Activated naive CD8-positive, alpha-beta T cell treated with anti-CD3 and anti-CD28 coated beads, Interleukin-2, amount 50 U/mL, for 24 hours (primary cell): Measurements from ENCODE around the gene DUOXA1.

Experiments
- ATAC-seq: fragments of 150-1000 bp; cut with Tn5 transposase; one replicate; pipeline ENCODE4 v1.10.0; 2021
- DNase-seq: peaks from one replicate; pipeline ENCODE4 v3.0.0; 2021
- H3K27ac Mint-ChIP-seq: one replicate; pipeline ENCODE4 v1.8.0; 2021; ENCODE audit warnings: mild to moderate bottlenecking, mixed read lengths
- H3K27me3 Mint-ChIP-seq: one replicate; pipeline ENCODE4 v1.8.0; 2021; ENCODE audit warnings: mixed read lengths
- H3K36me3 Mint-ChIP-seq: one replicate; pipeline ENCODE4 v1.8.0; 2021; ENCODE audit warnings: low read depth, mixed read lengths
- H3K4me1 Mint-ChIP-seq: one replicate; pipeline ENCODE4 v1.8.0; 2021; ENCODE audit warnings: mixed read lengths
- H3K4me3 Mint-ChIP-seq: one replicate; pipeline ENCODE4 v1.8.0; 2021; ENCODE audit warnings: mild to moderate bottlenecking, moderate library complexity, mixed read lengths
- H3K9me3 Mint-ChIP-seq: one replicate; pipeline ENCODE4 v1.8.0; 2021; ENCODE audit warnings: mixed read lengths

Gene DUOXA1, protein sequence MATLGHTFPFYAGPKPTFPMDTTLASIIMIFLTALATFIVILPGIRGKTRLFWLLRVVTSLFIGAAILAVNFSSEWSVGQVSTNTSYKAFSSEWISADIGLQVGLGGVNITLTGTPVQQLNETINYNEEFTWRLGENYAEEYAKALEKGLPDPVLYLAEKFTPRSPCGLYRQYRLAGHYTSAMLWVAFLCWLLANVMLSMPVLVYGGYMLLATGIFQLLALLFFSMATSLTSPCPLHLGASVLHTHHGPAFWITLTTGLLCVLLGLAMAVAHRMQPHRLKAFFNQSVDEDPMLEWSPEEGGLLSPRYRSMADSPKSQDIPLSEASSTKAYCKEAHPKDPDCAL

DNA sequence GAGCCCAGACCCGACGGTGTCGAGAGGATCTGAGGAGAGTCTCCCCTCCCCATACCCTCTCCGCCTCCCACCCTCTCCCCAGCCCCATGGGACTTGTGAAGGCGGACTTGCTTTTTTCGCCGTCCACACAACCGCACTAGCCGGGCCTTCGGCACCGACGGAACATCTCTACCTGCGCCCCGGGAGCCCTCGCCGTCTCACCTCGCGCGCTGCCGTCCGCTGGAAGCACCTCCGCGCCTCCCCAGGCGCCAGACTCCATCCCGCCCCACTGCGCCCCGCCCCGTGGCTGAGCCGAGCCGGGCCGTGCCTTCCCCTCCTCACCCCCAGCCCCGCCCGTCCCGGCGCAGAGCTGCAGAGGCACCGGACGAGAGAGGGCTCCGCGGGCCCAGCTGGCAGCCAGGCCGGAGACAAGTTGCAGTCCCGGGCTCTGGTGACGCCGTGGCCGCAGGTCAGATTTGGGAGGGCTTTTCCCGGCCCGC, at the start of gene DUOXA1, which contains the start of gene DUOX1:
TSS of gene DUOXA1 (minus strand) at position 229 of the 479 bp plus-strand sequence. CDS start 6,865 bp downstream, outside the sequence.
TSS of gene DUOX1 (plus strand) at position 344 of the 479 bp plus-strand sequence. CDS start 1,973 bp downstream, outside the sequence.
- no peak within 1 kb of the TSS for H3K27ac Mint-ChIP-seq
- DNase-seq = peak; percentile 32

DNA sequence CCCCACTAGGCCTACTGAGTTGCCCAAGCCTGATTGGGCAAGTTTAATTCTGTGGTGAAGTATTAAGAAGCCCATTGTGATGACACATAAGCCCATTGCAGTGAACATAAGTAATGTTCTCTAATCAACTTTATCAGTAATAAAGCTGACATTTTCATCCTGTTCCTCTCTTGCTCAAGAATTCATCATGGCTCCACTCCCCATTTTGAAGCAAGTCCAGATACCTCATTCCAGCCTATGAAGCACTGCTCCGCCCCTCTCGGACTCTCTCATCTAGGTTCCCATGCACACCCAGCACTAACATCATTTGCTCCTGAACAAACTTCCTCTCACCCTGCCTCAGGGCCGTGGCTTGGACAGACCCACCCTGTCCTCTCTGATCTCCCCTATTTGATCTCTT, 47.6 kb upstream of the DUOXA1 start:
- Mint-ChIP-seq H3K9me3 (no peaks in the 10 kb centered on the region), H3K4me3 (no peak overlapping the region), H3K36me3 (peaks cover 6% of the 10 kb centered on the region), H3K4me1 (peaks cover 13% of the 10 kb centered on the region), H3K27ac (no peak overlapping the region), H3K27me3 (no peaks in the 10 kb centered on the region)
- DNase-seq = no peak
- no peak for ATAC-seq

More for the DNA sequence above, at the start of gene DUOXA1, which contains the start of gene DUOX1:
- peaks cover 66% of the 10 kb centered on the region for H3K27me3 Mint-ChIP-seq
- H3K4me1 Mint-ChIP-seq = no peaks in the 10 kb centered on the region
- H3K4me3 Mint-ChIP-seq = no peak within 1 kb of the TSS
- no peaks in the 10 kb centered on the region for H3K9me3 Mint-ChIP-seq
- peak; percentile 35 for ATAC-seq
- H3K36me3 Mint-ChIP-seq = no peaks in the 10 kb centered on the region

DNA sequence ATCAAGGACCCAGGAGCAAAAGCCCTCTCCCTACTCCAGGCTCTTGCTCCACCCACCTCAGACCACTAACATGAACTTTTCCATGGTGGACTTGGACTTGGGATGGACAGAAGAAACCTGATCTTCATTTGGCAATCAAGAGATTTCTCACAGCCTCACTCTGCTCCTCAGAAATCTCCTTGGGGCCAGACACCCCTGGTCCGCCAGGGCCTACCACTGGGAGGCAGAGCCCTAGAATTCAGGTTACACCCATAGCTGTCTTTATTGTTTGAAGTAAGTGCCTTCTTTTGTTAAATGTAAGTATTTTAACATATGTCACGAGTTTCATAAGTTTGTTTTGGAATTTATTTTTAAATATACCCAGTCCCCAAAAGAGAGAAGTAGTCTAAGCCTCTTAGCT, 44.9 kb upstream of the DUOXA1 start:
- no peaks in the 10 kb centered on the region for H3K4me1 Mint-ChIP-seq
- H3K27me3 Mint-ChIP-seq = no peaks in the 10 kb centered on the region
- peaks cover 6% of the 10 kb centered on the region for H3K36me3 Mint-ChIP-seq
- ATAC-seq = no peak
- H3K9me3 Mint-ChIP-seq = no peaks in the 10 kb centered on the region
- no peak overlapping the region for H3K27ac Mint-ChIP-seq
- DNase-seq = no peak
- no peak overlapping the region for H3K4me3 Mint-ChIP-seq

DNA sequence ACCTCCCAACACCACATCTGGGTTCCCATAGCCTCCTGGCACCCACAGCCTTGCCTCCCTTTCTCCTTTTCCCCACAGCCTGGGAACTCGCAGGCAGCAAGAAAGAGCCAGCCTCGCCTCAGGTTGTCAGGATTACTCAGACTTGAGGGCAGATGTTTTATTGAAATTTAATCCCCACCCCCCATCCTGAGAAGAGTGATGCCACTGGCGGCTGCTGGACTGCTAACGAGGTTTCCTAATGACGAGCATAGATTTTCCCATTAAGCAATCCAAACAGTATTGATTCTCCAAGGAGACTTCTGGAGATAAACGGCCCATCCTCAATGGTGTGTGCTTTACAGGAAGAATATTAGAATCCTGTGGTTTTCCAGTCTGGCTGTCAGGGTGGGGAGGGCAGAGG, 44.4 kb upstream of the DUOXA1 start:
- Mint-ChIP-seq H3K27me3 (no peaks in the 10 kb centered on the region), H3K27ac (no peak overlapping the region), H3K4me1 (no peaks in the 10 kb centered on the region), H3K9me3 (no peaks in the 10 kb centered on the region), H3K36me3 (peaks cover 6% of the 10 kb centered on the region), H3K4me3 (no peak overlapping the region)
- ATAC-seq (no peak), DNase-seq (no peak)

DNA sequence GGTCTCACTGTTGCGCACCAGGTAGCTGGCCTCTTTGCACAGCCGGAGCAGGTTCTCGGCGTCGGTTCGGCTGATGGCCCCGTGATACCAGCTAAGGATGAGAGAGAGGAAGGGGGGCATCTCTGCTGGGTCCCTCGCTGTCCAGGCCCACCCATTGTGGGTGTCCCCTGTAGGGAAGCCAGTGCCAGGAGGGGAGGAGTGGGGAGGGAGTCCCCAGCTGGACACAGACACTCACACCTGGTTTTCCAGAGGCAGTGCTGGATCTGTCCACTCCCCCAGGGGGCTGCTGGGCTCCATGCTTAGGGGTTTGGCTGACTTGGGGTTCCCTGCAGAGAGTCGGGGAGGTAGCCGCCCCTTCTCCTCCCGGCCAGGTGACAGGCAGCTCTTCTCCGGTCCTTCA, 42.2 kb upstream of the DUOXA1 start:
- Mint-ChIP-seq H3K4me1 (no peaks in the 10 kb centered on the region), H3K36me3 (peaks cover 3% of the 10 kb centered on the region), H3K9me3 (no peaks in the 10 kb centered on the region), H3K27me3 (no peaks in the 10 kb centered on the region), H3K4me3 (no peak overlapping the region), H3K27ac (no peak overlapping the region)
- ATAC-seq (no peak), DNase-seq (no peak)

DNA sequence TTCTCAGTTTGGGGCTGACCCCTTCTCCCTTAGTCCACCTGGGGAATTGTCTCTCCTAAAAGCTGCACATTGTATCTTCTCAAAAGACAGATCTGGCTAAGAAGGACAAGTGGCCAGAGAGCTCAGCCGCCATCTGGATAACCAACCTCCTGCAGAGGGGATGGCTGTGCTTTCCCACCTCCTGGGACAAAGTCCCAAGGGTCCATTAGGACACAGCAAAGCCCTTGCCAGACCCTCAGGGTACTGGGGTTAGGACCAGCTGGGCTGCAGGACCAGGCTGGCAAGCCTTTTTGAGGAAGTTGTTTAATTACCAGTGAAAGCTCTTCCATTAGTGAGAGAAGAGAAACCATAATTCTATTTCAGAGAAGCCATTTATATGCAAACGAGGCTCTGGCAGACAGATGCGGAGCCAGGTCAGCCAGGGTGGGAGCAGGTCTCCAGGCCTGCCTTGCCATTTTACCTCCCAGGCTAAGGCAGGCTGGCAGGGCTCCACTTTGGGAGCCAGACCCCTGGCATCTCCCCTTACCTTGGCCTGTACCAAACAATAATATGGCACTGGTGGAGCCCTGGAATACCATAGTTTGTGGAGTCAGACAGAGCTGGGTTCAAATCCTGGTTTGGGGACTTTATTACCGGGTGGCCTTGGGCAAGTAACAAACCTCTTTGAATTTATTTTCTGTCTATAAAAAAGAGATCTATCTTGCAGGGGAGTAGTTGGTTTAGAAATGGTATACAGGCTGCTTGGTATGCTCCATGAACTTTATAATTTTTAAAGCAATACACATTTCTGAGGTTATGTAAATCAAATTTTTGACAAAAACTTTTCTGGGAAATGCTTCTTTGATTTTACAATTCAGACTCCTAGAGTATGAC, 40.2 kb upstream of the DUOXA1 start:
- Mint-ChIP-seq H3K4me3 (no peak overlapping the region), H3K9me3 (no peaks in the 10 kb centered on the region), H3K27ac (no peak overlapping the region), H3K36me3 (no peaks in the 10 kb centered on the region), H3K27me3 (no peaks in the 10 kb centered on the region), H3K4me1 (peaks cover 12% of the 10 kb centered on the region)
- DNase-seq = no peak
- ATAC-seq = no peak

DNA sequence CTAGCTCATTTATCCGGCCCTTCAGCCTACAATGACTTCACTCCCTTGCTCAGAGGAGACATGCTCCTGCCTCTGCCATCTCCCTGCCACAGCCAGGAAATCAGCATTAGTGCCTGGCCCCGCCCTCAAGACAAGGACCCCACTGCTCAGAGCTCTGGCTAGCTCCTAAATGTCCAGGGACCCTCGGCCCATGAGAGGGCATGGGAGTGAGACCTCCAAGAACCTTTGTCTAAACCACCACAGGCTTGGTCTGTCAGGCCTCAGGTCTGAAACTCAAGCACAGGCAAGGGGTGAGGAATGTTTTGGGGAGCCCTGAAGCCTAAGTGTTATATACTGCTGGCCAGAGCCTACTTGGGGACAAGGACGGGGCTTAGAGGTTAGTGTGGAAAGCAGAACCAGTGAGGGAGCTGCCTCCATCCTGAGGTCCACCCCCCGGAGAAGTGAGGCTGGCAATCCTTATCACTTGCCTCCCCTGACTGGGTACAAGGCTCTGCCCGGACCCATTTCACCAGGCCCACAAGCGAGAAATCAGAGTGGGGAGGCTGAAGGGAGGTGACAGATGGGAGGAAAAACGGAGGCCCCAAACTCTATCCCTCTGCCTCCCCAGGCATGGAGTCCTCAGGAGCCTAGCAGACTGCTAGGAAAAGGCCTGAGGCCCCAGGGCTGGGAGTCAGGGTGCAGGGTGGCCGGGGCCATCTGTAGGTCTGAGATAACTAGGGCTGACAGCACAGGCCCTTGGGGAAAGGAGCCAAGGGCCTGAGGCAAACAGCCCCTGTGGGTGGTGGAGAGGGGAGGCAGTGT, 39.3 kb upstream of the DUOXA1 start:
- no peak for DNase-seq
- H3K4me3 Mint-ChIP-seq = no peak overlapping the region
- H3K9me3 Mint-ChIP-seq = no peaks in the 10 kb centered on the region
- H3K4me1 Mint-ChIP-seq = peaks cover 12% of the 10 kb centered on the region
- ATAC-seq = no peak
- H3K27ac Mint-ChIP-seq = no peak overlapping the region
- no peaks in the 10 kb centered on the region for H3K36me3 Mint-ChIP-seq
- H3K27me3 Mint-ChIP-seq = no peaks in the 10 kb centered on the region

DNA sequence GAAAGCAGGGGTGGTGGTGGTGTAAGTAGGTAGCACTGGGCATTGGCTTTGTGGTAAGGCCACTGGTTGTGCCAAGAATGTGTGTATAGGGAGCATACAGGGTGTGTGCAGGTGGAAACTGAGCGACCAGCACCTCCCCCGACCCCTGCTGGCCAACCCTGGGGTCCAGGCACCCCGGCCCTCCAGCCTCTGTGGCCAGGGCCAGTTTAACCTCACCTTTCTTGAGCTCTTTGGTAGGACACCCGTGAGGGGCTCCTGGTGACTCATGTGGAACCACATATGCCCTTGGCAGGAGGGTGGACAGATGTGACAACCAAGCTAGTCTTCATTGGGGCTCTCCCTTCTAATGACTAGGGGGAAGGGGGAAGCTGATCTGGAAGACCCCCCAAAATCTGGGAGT, 38.6 kb upstream of the DUOXA1 start:
- H3K4me1 Mint-ChIP-seq = peaks cover 12% of the 10 kb centered on the region
- no peaks in the 10 kb centered on the region for H3K27me3 Mint-ChIP-seq
- no peak for DNase-seq
- no peak for ATAC-seq
- peak overlapping the region; percentile 54 for H3K27ac Mint-ChIP-seq
- H3K36me3 Mint-ChIP-seq = no peaks in the 10 kb centered on the region
- H3K9me3 Mint-ChIP-seq = no peaks in the 10 kb centered on the region
- H3K4me3 Mint-ChIP-seq = no peak overlapping the region

DNA sequence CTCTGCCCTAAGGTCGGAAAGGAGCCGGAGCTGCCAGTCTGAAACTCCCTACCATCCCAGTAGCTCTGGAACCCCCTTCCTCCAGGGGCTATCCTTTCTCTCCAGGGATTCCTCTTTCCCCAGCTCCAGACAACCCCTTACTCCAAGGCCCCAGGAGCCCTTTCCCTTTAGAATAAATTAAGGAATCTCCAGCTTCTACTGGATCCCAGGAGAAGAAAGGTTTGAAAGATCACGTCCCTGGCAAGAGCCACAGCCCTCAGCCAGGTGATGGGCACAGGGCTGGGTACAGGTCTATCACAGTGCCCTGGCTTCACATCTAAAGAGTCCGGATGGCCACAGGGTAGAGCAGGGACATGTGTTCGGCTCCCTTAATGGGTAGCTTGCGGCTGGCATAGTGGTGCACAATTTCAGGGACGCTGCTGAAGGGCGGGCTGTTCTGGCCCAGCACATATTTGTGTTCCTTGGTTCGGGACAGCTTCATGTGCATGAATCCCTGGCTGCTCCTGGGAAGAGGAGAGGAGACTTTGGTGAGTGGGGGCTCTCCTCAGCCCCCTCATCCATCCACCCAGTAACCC, 38.0 kb upstream of the DUOXA1 start:
- Mint-ChIP-seq H3K27ac (peak overlapping the region; percentile 54), H3K27me3 (no peaks in the 10 kb centered on the region), H3K4me3 (peak overlapping the region; percentile 66), H3K36me3 (no peaks in the 10 kb centered on the region), H3K4me1 (peaks cover 14% of the 10 kb centered on the region), H3K9me3 (no peaks in the 10 kb centered on the region)
- DNase-seq = no peak
- no peak for ATAC-seq

DNA sequence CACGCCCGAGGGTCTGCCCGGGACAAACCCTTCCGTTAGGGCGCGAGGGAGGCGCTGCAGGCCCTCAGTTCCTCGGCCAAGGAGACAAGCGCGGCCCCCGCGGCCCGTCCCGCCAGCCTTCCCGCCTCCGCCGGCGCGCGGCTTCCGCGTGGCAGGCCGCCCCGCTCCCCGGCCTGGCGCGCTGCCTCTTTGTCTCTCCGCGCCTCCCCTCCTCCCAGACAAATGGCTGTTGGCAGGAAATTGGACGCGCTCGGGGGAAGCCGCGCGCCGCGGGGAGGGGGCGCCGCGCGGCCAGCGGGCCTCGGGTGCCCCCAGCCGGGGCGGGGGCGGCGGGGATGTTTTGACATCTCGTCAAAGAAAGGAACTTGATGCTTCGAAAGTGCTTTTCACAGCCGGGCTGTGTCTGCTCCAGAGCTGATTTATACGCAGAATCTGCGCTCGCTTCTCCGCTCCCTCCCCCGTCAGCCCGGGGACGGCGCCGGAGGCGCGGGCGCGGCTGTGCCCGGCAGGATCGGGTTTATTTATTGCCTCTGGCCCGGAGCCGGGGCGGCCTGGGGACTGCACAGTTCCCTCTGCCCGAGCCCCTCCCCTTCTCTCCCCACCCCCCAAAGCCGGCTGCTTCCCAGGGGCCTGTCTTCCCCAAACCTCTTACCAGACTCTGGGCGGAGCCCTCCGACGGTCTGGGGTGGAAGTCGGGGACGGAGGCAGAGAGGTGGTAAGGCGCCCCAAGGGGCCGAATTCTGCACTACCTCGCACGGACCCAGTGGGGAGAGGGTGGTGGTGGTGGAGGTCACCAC, 37.4 kb upstream of the DUOXA1 start:
- Mint-ChIP-seq H3K4me1 (peaks cover 14% of the 10 kb centered on the region), H3K27me3 (no peaks in the 10 kb centered on the region), H3K27ac (peak overlapping the region; percentile 52), H3K4me3 (peak overlapping the region; percentile 66), H3K9me3 (no peaks in the 10 kb centered on the region), H3K36me3 (no peaks in the 10 kb centered on the region)
- DNase-seq (peak; percentile 88), ATAC-seq (peak; percentile 95)

DNA sequence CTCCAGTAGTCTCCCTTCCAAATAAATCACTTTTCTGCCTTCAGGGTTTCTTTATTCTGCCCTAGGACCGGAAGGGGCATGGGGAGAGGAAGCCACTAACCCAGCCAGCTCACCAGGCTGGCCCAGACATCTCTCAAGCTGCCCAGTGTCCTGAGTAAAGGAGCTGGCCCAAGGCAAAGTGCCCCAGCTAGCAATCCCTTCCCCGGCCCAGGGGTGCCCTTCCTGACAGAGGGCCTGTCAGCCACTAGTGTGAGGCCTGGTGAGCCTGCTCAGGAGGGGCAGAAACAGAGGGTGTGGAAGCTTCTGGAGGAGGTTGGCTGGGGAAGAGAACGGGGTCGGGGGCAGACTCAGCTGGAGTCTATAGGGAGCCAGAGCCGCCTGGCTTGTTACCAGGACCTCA, 35.9 kb upstream of the DUOXA1 start:
- H3K9me3 Mint-ChIP-seq = no peaks in the 10 kb centered on the region
- no peaks in the 10 kb centered on the region for H3K27me3 Mint-ChIP-seq
- peaks cover 14% of the 10 kb centered on the region for H3K4me1 Mint-ChIP-seq
- peak overlapping the region; percentile 49 for H3K27ac Mint-ChIP-seq
- no peaks in the 10 kb centered on the region for H3K36me3 Mint-ChIP-seq
- DNase-seq (no peak), ATAC-seq (no peak)
- H3K4me3 Mint-ChIP-seq = peak overlapping the region; percentile 72

DNA sequence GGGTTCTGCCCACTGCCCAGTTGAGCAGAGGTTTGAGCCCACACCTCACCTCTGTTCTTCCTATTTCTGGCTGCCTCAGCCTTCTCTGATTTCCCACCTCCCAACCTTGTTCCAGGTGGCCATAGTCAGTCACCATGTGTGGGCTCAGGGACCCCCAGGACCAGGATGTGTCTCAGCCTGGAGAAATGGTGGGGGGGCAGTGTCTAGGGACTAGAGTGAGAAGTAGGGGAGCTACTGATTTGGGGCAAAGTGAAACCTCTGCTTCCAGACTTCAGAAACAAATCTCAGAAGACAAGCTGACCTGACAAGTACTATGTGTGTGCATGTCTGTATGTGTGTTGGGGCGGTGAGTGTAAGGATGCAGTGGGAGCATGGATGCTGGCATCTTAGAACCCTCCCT, 35.2 kb upstream of the DUOXA1 start:
- DNase-seq (no peak), ATAC-seq (no peak)
- no peak overlapping the region for H3K4me3 Mint-ChIP-seq
- H3K9me3 Mint-ChIP-seq = no peaks in the 10 kb centered on the region
- H3K36me3 Mint-ChIP-seq = no peaks in the 10 kb centered on the region
- H3K27ac Mint-ChIP-seq = no peak overlapping the region
- H3K4me1 Mint-ChIP-seq = peaks cover 14% of the 10 kb centered on the region
- no peaks in the 10 kb centered on the region for H3K27me3 Mint-ChIP-seq

DNA sequence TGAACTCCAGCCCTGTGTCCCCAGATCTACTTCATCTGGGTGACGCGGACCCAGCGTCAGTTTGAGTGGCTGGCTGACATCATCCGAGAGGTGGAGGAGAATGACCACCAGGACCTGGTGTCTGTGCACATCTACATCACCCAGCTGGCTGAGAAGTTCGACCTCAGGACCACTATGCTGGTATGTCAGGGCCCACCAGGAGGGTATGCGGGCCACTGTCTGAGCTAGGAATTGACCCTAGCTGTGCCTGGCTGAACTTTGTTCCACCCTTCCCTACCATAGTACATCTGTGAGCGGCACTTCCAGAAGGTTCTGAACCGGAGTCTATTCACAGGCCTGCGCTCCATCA, 33.8 kb upstream of the DUOXA1 start:
- DNase-seq = no peak
- Mint-ChIP-seq H3K27me3 (no peaks in the 10 kb centered on the region), H3K27ac (no peak overlapping the region), H3K4me1 (peaks cover 14% of the 10 kb centered on the region), H3K4me3 (no peak overlapping the region), H3K36me3 (no peaks in the 10 kb centered on the region), H3K9me3 (no peaks in the 10 kb centered on the region)
- ATAC-seq = no peak
